Measurements from ENCODE around the gene PAQR4.
A peak's percentile ranks its signal among the peaks of the same experiment; 100 is the strongest.

PAQR4 gene

DNA sequence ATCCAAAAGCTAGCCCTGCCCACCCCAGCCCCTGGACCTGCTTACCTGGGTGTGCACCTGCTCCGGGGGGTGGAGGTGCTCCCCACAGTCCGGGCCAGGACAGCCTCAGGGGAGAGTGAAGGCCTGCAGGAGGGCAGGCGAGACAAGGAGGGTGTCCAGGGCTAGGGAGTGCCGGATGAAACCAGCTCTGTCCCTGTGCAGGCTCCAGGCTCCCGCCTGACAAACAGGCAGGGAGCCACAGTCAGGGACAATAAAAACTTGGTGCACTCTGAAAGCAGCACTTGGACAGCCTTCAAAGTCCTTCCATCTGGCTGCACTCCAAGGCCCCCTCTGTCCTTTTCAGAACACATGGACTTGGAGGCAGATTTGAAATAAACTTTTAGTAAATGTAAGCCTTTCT is 3.9 kb downstream of the PAQR4 start (continued):
- no peak for TF ChIP-seq ZNF558 (tag by site-specific recombination; IDR thresholded peaks at IDR 0.05)
- TF ChIP-seq ZNF354C (tag by site-specific recombination; IDR thresholded peaks at IDR 0.05; ENCODE audit: borderline replicate concordance, low read depth), result no peak
- TF ChIP-seq ZNF561 (tag by site-specific recombination; IDR thresholded peaks at IDR 0.05; ENCODE audit: borderline replicate concordance), result no peak
- peak; percentile 95 for TF ChIP-seq ZSCAN30 (tag by site-specific recombination; IDR thresholded peaks at IDR 0.05)
- peak; percentile 41; the same call in 1 of the 2 replicates for TF ChIP-seq ZEB2 (tag by site-specific recombination; IDR thresholded peaks at IDR 0.05)
- TF ChIP-seq GLIS2 (tag by site-specific recombination; IDR thresholded peaks at IDR 0.05), result 0 out of 2 replicates have a peak, but pooled peaks have one; percentile 26
- no peak; the same call in 1 of the 2 replicates for TF ChIP-seq MZF1 (tag by site-specific recombination; IDR thresholded peaks at IDR 0.05; ENCODE audit: borderline replicate concordance)
- TF ChIP-seq IKZF3 (tag by site-specific recombination; IDR thresholded peaks at IDR 0.05), result peak; percentile 65; the same call in 1 of the 2 replicates

DNA sequence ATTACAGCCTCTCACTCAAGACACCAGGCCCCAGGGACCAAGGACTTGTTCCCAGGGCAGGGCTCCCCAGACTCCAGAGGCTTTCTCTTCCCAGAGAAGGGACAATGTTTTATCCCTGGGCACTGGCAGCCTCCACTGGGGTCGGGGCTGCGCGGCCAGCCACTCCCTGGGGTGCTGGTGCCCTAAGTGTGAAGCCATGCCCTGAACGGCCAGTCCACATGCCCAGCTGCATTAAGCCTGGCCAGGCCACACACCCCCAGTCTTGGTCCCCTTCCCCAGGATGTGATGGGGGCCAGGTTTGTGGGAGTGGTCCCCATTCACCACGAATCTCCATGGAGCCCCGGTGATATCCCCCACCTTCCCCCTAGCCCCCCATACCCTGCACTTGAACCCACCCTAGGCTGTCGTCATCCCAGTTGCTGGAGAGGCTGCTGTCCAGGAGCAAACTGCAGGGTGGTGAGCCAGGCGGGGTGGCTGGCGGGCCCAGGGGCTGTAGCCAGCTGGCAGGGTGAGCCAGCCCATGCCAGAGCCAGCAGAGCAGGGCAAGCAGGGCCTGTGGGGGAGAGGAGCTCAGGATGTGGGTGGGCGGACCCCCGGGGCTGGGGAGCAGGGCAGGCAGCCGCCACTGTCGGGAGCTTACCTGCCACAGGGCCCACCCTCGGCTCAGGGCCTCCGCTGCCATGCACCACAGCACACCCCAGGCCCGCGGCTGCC is 4.6 kb downstream of the PAQR4 start:
- Histone ChIP-seq H3K4me3 (ENCODE audit: low read depth, low read length) (no peak overlapping the region), H3K4me1 (ENCODE audit: control insufficient read depth, insufficient read depth, low read length) (peaks cover 9% of the 10 kb centered on the region), H3K9me3 (ENCODE audit: control insufficient read depth, insufficient read depth, low read depth, low read length) (no peaks in the 10 kb centered on the region), H3K27ac (ENCODE audit: extremely low read depth, low read depth, low read length) (peak overlapping the region; percentile 45; the same call in 1 of the 2 replicates), H3K36me3 (ENCODE audit: control insufficient read depth in 2 of 2, insufficient read depth in 1 of 2, low read length in 2 of 2) (peaks cover 2 to 76% of the 10 kb centered on the region in 2 experiments; a peak in 2 of 3 replicates)
- POLR2A ChIA-PET, result interaction anchor here (0.7 to 2.5 kb wide), 7 partner anchors 8 to 91 kb away, joined by 3 to 17 read pairs (median 3); partner anchors contain the start of genes FLYWCH2, HCFC1R1 and TNFRSF12A
- CTCF ChIA-PET, result interaction anchor here (0.6 kb wide), 1 partner anchor 1554 kb away, joined by 3 read pairs; no protein-coding TSS in a partner anchor
- TF ChIP-seq ZNF157 (tag by site-specific recombination; IDR thresholded peaks at IDR 0.05), result no peak
- no peak for TF ChIP-seq ZNF596 (tag by site-specific recombination; IDR thresholded peaks at IDR 0.05)
- TF ChIP-seq ZNF654 (tag by site-specific recombination; IDR thresholded peaks at IDR 0.05; ENCODE audit: low read depth), result no peak
- no peak for TF ChIP-seq YY1 (tag by site-specific recombination; IDR thresholded peaks at IDR 0.05)
- TF ChIP-seq, protein P1, sequence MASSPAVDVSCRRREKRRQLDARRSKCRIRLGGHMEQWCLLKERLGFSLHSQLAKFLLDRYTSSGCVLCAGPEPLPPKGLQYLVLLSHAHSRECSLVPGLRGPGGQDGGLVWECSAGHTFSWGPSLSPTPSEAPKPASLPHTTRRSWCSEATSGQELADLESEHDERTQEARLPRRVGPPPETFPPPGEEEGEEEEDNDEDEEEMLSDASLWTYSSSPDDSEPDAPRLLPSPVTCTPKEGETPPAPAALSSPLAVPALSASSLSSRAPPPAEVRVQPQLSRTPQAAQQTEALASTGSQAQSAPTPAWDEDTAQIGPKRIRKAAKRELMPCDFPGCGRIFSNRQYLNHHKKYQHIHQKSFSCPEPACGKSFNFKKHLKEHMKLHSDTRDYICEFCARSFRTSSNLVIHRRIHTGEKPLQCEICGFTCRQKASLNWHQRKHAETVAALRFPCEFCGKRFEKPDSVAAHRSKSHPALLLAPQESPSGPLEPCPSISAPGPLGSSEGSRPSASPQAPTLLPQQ (tag by site-specific recombination; IDR thresholded peaks at IDR 0.05), result peak; percentile 63
- TF ChIP-seq MEIS1 (CRISPR knock-in tag; IDR thresholded peaks at IDR 0.05; ENCODE audit: borderline replicate concordance), result no peak
- TF ChIP-seq KLF10 (tag by site-specific recombination; IDR thresholded peaks at IDR 0.05), result no peak
- no peak for TF ChIP-seq ZBTB20 (tag by site-specific recombination; IDR thresholded peaks at IDR 0.05)
- TF ChIP-seq, protein P2, sequence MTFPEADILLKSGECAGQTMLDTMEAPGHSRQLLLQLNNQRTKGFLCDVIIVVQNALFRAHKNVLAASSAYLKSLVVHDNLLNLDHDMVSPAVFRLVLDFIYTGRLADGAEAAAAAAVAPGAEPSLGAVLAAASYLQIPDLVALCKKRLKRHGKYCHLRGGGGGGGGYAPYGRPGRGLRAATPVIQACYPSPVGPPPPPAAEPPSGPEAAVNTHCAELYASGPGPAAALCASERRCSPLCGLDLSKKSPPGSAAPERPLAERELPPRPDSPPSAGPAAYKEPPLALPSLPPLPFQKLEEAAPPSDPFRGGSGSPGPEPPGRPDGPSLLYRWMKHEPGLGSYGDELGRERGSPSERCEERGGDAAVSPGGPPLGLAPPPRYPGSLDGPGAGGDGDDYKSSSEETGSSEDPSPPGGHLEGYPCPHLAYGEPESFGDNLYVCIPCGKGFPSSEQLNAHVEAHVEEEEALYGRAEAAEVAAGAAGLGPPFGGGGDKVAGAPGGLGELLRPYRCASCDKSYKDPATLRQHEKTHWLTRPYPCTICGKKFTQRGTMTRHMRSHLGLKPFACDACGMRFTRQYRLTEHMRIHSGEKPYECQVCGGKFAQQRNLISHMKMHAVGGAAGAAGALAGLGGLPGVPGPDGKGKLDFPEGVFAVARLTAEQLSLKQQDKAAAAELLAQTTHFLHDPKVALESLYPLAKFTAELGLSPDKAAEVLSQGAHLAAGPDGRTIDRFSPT (tag by site-specific recombination; IDR thresholded peaks at IDR 0.05), result 0 out of 2 replicates have a peak, but pooled peaks have one; percentile 13
- peak; percentile 77; the same call in 1 of the 2 replicates for TF ChIP-seq ZBTB48 (tag by site-specific recombination; IDR thresholded peaks at IDR 0.05)
- TF ChIP-seq ZBTB8A (tag by site-specific recombination; IDR thresholded peaks at IDR 0.05), result no peak
- TF ChIP-seq ZNF561 (tag by site-specific recombination; IDR thresholded peaks at IDR 0.05; ENCODE audit: borderline replicate concordance), result no peak
- TF ChIP-seq ZFP69B (tag by site-specific recombination; IDR thresholded peaks at IDR 0.05), result 0 out of 2 replicates have a peak, but pooled peaks have one; percentile 40
- peak; percentile 72 for TF ChIP-seq ZIC2 (tag by site-specific recombination; IDR thresholded peaks at IDR 0.05)
- TF ChIP-seq ZNF10 (tag by site-specific recombination; IDR thresholded peaks at IDR 0.05), result no peak
- TF ChIP-seq, protein P3, sequence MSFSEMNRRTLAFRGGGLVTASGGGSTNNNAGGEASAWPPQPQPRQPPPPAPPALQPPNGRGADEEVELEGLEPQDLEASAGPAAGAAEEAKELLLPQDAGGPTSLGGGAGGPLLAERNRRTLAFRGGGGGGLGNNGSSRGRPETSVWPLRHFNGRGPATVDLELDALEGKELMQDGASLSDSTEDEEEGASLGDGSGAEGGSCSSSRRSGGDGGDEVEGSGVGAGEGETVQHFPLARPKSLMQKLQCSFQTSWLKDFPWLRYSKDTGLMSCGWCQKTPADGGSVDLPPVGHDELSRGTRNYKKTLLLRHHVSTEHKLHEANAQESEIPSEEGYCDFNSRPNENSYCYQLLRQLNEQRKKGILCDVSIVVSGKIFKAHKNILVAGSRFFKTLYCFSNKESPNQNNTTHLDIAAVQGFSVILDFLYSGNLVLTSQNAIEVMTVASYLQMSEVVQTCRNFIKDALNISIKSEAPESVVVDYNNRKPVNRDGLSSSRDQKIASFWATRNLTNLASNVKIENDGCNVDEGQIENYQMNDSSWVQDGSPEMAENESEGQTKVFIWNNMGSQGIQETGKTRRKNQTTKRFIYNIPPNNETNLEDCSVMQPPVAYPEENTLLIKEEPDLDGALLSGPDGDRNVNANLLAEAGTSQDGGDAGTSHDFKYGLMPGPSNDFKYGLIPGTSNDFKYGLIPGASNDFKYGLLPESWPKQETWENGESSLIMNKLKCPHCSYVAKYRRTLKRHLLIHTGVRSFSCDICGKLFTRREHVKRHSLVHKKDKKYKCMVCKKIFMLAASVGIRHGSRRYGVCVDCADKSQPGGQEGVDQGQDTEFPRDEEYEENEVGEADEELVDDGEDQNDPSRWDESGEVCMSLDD (tag by site-specific recombination; IDR thresholded peaks at IDR 0.05), result no peak
- 0 out of 2 replicates have a peak, but pooled peaks have one; percentile 25 for TF ChIP-seq BCL11B (tag by site-specific recombination; IDR thresholded peaks at IDR 0.05; ENCODE audit: low read depth)
- TF ChIP-seq, protein P4, sequence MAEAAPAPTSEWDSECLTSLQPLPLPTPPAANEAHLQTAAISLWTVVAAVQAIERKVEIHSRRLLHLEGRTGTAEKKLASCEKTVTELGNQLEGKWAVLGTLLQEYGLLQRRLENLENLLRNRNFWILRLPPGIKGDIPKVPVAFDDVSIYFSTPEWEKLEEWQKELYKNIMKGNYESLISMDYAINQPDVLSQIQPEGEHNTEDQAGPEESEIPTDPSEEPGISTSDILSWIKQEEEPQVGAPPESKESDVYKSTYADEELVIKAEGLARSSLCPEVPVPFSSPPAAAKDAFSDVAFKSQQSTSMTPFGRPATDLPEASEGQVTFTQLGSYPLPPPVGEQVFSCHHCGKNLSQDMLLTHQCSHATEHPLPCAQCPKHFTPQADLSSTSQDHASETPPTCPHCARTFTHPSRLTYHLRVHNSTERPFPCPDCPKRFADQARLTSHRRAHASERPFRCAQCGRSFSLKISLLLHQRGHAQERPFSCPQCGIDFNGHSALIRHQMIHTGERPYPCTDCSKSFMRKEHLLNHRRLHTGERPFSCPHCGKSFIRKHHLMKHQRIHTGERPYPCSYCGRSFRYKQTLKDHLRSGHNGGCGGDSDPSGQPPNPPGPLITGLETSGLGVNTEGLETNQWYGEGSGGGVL (tag by site-specific recombination; IDR thresholded peaks at IDR 0.05), result no peak
- no peak for TF ChIP-seq ZNF529 (tag by site-specific recombination; IDR thresholded peaks at IDR 0.05; ENCODE audit: insufficient replicate concordance)
- no peak for TF ChIP-seq ZFP37 (tag by site-specific recombination; IDR thresholded peaks at IDR 0.05)

All from HEK293 (cell line).